Liver (tissue), 3 donors: ENCODE data around the gene ZBP1.

Source experiments
- ATF3 ChIP-seq: IDR thresholded peaks from 2 replicates; pipeline ENCODE4 v1.6.1; 2016; ENCODE audit warnings: antibody characterized with exemption
- CTCF ChIP-seq: fragments of 150-350 bp; IDR thresholded peaks from 2 replicates; pipeline ENCODE4 v1.5.1; 2017; ENCODE audit warnings: improper control_type of control experiment, low read depth, low read length; ENCODE audit not compliant: missing input control
- GABPA ChIP-seq, 2 donors: IDR thresholded peaks in 1 of 2; conservative IDR thresholded peaks in 1 of 2; 2 replicates each; pipeline ENCODE4 v1.6.1; 2016; ENCODE audit warnings: antibody characterized with exemption in 2 of 2, mild to moderate bottlenecking in 1 of 2, moderate library complexity in 1 of 2
- JUND ChIP-seq, 2 donors: IDR thresholded peaks; 2 replicates each; pipeline ENCODE4 v1.6.1; 2016; ENCODE audit warnings: antibody characterized with exemption in 2 of 2
- MAX ChIP-seq: IDR thresholded peaks from 2 replicates; pipeline ENCODE4 v1.6.1; 2016; ENCODE audit warnings: antibody characterized with exemption
- NR2F2 ChIP-seq: IDR thresholded peaks from 2 replicates; pipeline ENCODE4 v1.6.1; 2016; ENCODE audit warnings: antibody characterized with exemption
- REST ChIP-seq: IDR thresholded peaks from 2 replicates; pipeline ENCODE4 v1.6.1; 2016; ENCODE audit warnings: antibody characterized with exemption, mild to moderate bottlenecking
- SP1 ChIP-seq: IDR thresholded peaks from 2 replicates; pipeline ENCODE4 v1.6.1; 2018; ENCODE audit warnings: antibody characterized with exemption, mild to moderate bottlenecking
- donor health status: healthy.
- donor health status: healthy.

GRCh38 chr20:57633945-57634491 lies 13.8 kb upstream of the ZBP1 start:
- no peak for TF ChIP-seq JUND (IDR thresholded peaks at IDR 0.05)
- no peak for TF ChIP-seq CTCF
- no peak for TF ChIP-seq REST
- no peak for TF ChIP-seq ATF3
- no peak for TF ChIP-seq NR2F2
- TF ChIP-seq MAX: no peak
- TF ChIP-seq GABPA (IDR thresholded peaks at IDR 0.05 in 1 of 2, conservative IDR thresholded peaks at IDR 0.05 in 1 of 2): no peak
- no peak for TF ChIP-seq SP1
